Measurements from ENCODE around the gene ABCB9. TPM values are rescaled to one million over a fixed set of nuclear protein-coding genes. Genes with fewer than 3 reads are reported as not detected.

The ABCB9 gene
- total RNA-seq, 2 experiments from 2014 or later = 4.3 to 4.9 TPM

DNA sequence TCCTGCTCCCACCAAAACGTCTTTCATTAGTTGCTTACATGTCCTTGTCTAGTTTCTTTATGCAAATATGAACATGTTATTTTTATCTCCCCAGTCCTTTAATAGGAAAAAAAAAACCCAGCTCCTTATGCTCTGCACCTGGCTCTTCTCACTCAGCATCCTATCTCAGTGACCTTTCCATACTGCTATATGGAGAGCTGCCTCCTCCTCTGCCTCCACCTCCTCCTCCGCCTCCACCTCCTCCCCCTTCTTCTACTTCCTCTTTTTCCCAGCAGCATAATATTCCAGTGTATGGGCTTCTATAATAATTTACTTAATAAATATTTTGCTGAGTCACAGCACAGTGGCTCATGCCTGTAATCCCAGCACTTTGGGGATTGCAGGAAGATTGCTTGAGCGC is 31.5 kb downstream of the ABCB9 start:
- ChIA-PET CTCF (no interaction called here), POLR2A (interaction anchor here (1.1 kb wide), 2 partner anchors 26 to 64 kb away, joined by 3 read pairs; no protein-coding TSS in a partner anchor)
- Mint-ChIP-seq H3K27ac (no peak overlapping the region), H3K27me3 (no peaks in the 10 kb centered on the region), H3K4me3 (no peak overlapping the region), H3K9me3 (no peaks in the 10 kb centered on the region), H3K36me3 (ENCODE audit: low read depth) (no peaks in the 10 kb centered on the region), H3K4me1 (ENCODE audit: low read depth) (no peaks in the 10 kb centered on the region)
- DNase-seq (no peak), ATAC-seq (no peak)
- intact Hi-C loops (cut with micrococcal nuclease) = no loop called here
- TF ChIP-seq, protein P1, sequence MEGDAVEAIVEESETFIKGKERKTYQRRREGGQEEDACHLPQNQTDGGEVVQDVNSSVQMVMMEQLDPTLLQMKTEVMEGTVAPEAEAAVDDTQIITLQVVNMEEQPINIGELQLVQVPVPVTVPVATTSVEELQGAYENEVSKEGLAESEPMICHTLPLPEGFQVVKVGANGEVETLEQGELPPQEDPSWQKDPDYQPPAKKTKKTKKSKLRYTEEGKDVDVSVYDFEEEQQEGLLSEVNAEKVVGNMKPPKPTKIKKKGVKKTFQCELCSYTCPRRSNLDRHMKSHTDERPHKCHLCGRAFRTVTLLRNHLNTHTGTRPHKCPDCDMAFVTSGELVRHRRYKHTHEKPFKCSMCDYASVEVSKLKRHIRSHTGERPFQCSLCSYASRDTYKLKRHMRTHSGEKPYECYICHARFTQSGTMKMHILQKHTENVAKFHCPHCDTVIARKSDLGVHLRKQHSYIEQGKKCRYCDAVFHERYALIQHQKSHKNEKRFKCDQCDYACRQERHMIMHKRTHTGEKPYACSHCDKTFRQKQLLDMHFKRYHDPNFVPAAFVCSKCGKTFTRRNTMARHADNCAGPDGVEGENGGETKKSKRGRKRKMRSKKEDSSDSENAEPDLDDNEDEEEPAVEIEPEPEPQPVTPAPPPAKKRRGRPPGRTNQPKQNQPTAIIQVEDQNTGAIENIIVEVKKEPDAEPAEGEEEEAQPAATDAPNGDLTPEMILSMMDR (IDR thresholded peaks at IDR 0.05) = no peak

DNA sequence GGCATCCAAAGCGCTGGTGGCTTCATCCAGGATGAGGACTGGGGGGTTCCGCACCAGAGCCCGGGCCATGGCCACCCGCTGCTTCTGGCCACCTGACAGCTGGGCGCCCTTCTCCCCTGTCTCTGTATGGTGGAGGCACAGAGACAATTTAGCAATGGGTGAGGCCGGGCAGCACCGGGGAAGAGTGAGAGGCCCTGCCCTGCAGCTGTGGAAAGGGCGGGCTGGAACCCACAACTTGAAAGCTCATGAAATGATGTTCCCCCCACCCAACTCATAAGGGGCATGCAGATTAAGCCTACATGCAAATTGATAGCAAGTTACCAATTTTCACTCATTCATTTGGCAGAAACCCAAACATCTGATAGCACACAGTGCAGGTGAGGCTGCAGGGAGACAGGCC is 34.1 kb downstream of the ABCB9 start:
- no peaks in the 10 kb centered on the region for H3K27me3 Mint-ChIP-seq
- H3K9me3 Mint-ChIP-seq = no peaks in the 10 kb centered on the region
- no peak for DNase-seq
- TF ChIP-seq, protein P1 (IDR thresholded peaks at IDR 0.05) = no peak
- intact Hi-C loops (cut with micrococcal nuclease) = no loop called here
- POLR2A ChIA-PET = interaction anchor here (1.1 kb wide), 1 partner anchor 36 kb away, joined by 3 read pairs; no protein-coding TSS in a partner anchor
- no peak for ATAC-seq
- no peak overlapping the region for H3K4me3 Mint-ChIP-seq
- H3K36me3 Mint-ChIP-seq (ENCODE audit: low read depth) = no peaks in the 10 kb centered on the region
- peaks cover 6% of the 10 kb centered on the region for H3K4me1 Mint-ChIP-seq (ENCODE audit: low read depth)
- no peak overlapping the region for H3K27ac Mint-ChIP-seq
- CTCF ChIA-PET = no interaction called here

DNA sequence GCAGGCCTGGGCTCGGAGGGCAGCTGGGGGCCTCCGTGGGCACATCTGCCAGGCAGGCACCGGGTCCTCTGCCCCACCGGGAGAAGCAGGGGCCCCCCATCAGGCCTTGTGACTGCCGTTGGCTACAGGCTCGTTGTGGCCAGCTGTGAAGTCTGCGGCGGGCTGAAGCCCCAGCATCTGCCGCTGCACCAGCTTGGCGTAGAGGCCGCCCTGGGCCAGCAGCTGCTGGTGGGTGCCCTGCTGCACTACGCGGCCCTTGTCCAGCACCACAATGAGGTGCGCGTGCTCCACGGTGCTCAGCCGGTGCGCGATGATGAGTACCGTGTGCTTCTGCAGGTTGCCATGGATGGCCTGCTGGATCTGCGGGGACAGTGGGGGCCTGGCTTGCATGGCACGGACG is 36.5 kb downstream of the ABCB9 start:
- ChIA-PET CTCF (interaction anchor here (1.2 kb wide), 1 partner anchor 56 kb away, joined by 3 read pairs; no protein-coding TSS in a partner anchor), POLR2A (interaction anchor here (1.6 to 1.8 kb wide), 2 partner anchors 14 to 32 kb away, joined by 4 to 5 read pairs; no protein-coding TSS in a partner anchor)
- Mint-ChIP-seq H3K27me3 (no peaks in the 10 kb centered on the region), H3K9me3 (no peaks in the 10 kb centered on the region), H3K27ac (no peak overlapping the region), H3K36me3 (ENCODE audit: low read depth) (no peaks in the 10 kb centered on the region), H3K4me1 (ENCODE audit: low read depth) (peaks cover 9% of the 10 kb centered on the region), H3K4me3 (no peak overlapping the region)
- TF ChIP-seq, protein P1 (IDR thresholded peaks at IDR 0.05) = no peak
- ATAC-seq (no peak), DNase-seq (no peak)
- intact Hi-C loops (cut with micrococcal nuclease) = no loop called here

GRCh38 chr12:122929148-122929538 is 37.1 kb downstream of the ABCB9 start:
- no peaks in the 10 kb centered on the region for H3K27me3 Mint-ChIP-seq
- H3K27ac Mint-ChIP-seq = no peak overlapping the region
- H3K4me3 Mint-ChIP-seq = no peak overlapping the region
- CTCF ChIA-PET = no interaction called here
- ATAC-seq (no peak), DNase-seq (no peak)
- no peaks in the 10 kb centered on the region for H3K36me3 Mint-ChIP-seq (ENCODE audit: low read depth)
- POLR2A ChIA-PET = no interaction called here
- H3K4me1 Mint-ChIP-seq (ENCODE audit: low read depth) = peaks cover 9% of the 10 kb centered on the region
- no peaks in the 10 kb centered on the region for H3K9me3 Mint-ChIP-seq
- TF ChIP-seq, protein P1 (IDR thresholded peaks at IDR 0.05) = no peak
- intact Hi-C loops (cut with micrococcal nuclease) = no loop called here

- POLR2A ChIA-PET = no interaction called here
These were observed 37.7 kb downstream of the ABCB9 start for GRCh38 chr12:122928404-122929147.

More at GRCh38 chr12:122928404-122929147, 37.7 kb downstream of the ABCB9 start:
- ATAC-seq (no peak), DNase-seq (no peak)
- Mint-ChIP-seq H3K9me3 (no peaks in the 10 kb centered on the region), H3K27me3 (no peaks in the 10 kb centered on the region), H3K4me1 (ENCODE audit: low read depth) (peaks cover 9% of the 10 kb centered on the region), H3K27ac (no peak overlapping the region), H3K4me3 (no peak overlapping the region), H3K36me3 (ENCODE audit: low read depth) (no peaks in the 10 kb centered on the region)
- intact Hi-C loops (cut with micrococcal nuclease) = no loop called here
- TF ChIP-seq, protein P1 (IDR thresholded peaks at IDR 0.05) = no peak
- CTCF ChIA-PET = no interaction called here
